A673 (cell line): ENCODE measurements around the gene TMOD3. TPM values are rescaled to one million over a fixed set of nuclear protein-coding genes. Genes with fewer than 3 reads are reported as not detected.

Source experiments
- BruUV-seq: library from RNA; stranded (reverse); fragments of 400-500 nt; replicated peaks from 2 replicates; lab custom pipeline; 2021; lab: Mats Ljungman, UMichigan
- CTCF ChIA-PET: fragments of 300-600 bp; sonication (Branson Sonifier 250); formaldehyde crosslinking; loops from one replicate; lab custom pipeline; 2022; ENCODE audit warnings: antibody characterized with exemption; lab: Charles Lee
- POLR2A ChIA-PET: fragments of 300-600 bp; sonication (Branson Sonifier 250); formaldehyde crosslinking; loops from one replicate; lab custom pipeline; 2022; ENCODE audit warnings: antibody characterized with exemption; ENCODE audit not compliant: low non-redundant PET; lab: Charles Lee
- DNase-seq: peaks from one replicate; pipeline ENCODE4 v3.0.0-alpha.2; 2015; ENCODE audit warnings: low spot score
- H3K27ac ChIP-seq: fragments of 200-600 bp; sonication (generic); 2 replicates; pipeline ENCODE4 v1.5.1; 2016; ENCODE audit warnings: mixed run types, low read depth, mild to moderate bottlenecking, mixed read lengths, antibody characterized with exemption, low read length; ENCODE audit not compliant: poor library complexity, severe bottlenecking
- H3K27me3 ChIP-seq: fragments of 200-600 bp; sonication (generic); replicated peaks from 2 replicates; pipeline ENCODE4 v1.6.1; 2017; ENCODE audit warnings: mixed run types, low read depth, mild to moderate bottlenecking, mixed read lengths, antibody characterized with exemption, low read length; ENCODE audit not compliant: insufficient read depth, poor library complexity
- H3K36me3 ChIP-seq: fragments of 200-600 bp; sonication (generic); 2 replicates; pipeline ENCODE4 v1.6.1; 2016; ENCODE audit warnings: mixed run types, mild to moderate bottlenecking, mixed read lengths, antibody characterized with exemption, low read length; ENCODE audit not compliant: insufficient read depth, poor library complexity, severe bottlenecking
- H3K4me1 ChIP-seq: fragments of 200-600 bp; sonication (generic); 2 replicates; pipeline ENCODE4 v1.6.1; 2017; ENCODE audit warnings: mixed run types, mild to moderate bottlenecking, mixed read lengths, antibody characterized with exemption, low read length; ENCODE audit not compliant: insufficient read depth, poor library complexity, severe bottlenecking
- H3K4me3 ChIP-seq: fragments of 200-600 bp; sonication (generic); 2 replicates; pipeline ENCODE4 v1.5.1; 2016; ENCODE audit warnings: low read depth, mixed run types, mild to moderate bottlenecking, mixed read lengths, low read length; ENCODE audit not compliant: poor library complexity, severe bottlenecking
- H3K9me3 ChIP-seq: fragments of 200-600 bp; sonication (generic); 2 replicates; pipeline ENCODE4 v1.6.1; 2016; ENCODE audit warnings: mixed run types, low read depth, mild to moderate bottlenecking, mixed read lengths, antibody characterized with exemption, low read length; ENCODE audit not compliant: poor library complexity, severe bottlenecking
- EZH2 ChIP-seq: fragments of 200-600 bp; sonication (generic); IDR thresholded peaks from 2 replicates; pipeline ENCODE4 v1.6.1; 2017; ENCODE audit warnings: borderline replicate concordance, low read depth, mild to moderate bottlenecking, mixed read lengths, antibody characterized with exemption, low read length; ENCODE audit not compliant: poor library complexity, severe bottlenecking
- intact Hi-C: fragments of 100-400 bp; cut with micrococcal nuclease; formaldehyde crosslinking; loops from one replicate; pipeline ENCODE4 v1.10.0; 2022; ENCODE audit not compliant: unreplicated experiment
- total RNA-seq: library from RNA; stranded (reverse); gene quantifications from 2 replicates; pipeline ENCODE4 v1.2.3, GENCODE V29; 2021
- TF ChIP-seq, protein P1 (sequence below): fragments of 300-800, 200-600 bp; sonication (generic); conservative IDR thresholded peaks from 2 replicates; pipeline ENCODE4 v1.5.1; 2017; ENCODE audit warnings: low read depth, mild to moderate bottlenecking, antibody characterized with exemption, low read length, moderate library complexity, mixed read lengths

The TMOD3 gene
- total RNA-seq, 1 experiment from 2014 or later = 66.6 TPM

DNA sequence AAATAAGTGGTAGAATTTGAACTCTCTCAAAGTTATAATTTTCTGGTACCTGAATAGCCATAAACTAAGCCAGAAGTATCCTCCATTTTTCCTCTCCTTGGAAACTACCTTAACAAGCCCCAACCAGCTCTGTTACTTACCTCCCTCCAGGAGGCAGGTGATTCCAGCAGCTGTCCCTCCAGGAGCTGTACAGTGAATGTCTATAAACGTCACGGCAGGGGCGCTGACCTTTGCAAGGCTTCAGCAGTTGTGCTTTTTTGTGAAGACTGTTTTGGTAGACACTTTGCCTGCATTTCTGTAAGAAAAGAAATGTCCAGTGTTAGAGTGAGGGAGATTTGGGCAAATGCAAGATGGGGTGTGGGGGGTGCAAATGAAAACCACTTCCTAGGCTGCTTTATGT lies 75.0 kb downstream of the TMOD3 start:
- no peak for DNase-seq
- H3K4me3 ChIP-seq = no peak overlapping the region
- BruUV-seq = no TSS peak
- POLR2A ChIA-PET = no interaction called here
- H3K36me3 ChIP-seq = peaks cover 61% of the 10 kb centered on the region
- no peaks in the 10 kb centered on the region for H3K4me1 ChIP-seq
- CTCF ChIA-PET = no interaction called here
- H3K9me3 ChIP-seq = no peaks in the 10 kb centered on the region
- H3K27ac ChIP-seq = no peak overlapping the region
- H3K27me3 ChIP-seq = no peaks in the 10 kb centered on the region
- intact Hi-C loops = loop anchor here (5.0 to 10.0 kb wide), 2 partner anchors 122 to 260 kb away; no protein-coding TSS in a partner anchor
- TF ChIP-seq, protein P1, sequence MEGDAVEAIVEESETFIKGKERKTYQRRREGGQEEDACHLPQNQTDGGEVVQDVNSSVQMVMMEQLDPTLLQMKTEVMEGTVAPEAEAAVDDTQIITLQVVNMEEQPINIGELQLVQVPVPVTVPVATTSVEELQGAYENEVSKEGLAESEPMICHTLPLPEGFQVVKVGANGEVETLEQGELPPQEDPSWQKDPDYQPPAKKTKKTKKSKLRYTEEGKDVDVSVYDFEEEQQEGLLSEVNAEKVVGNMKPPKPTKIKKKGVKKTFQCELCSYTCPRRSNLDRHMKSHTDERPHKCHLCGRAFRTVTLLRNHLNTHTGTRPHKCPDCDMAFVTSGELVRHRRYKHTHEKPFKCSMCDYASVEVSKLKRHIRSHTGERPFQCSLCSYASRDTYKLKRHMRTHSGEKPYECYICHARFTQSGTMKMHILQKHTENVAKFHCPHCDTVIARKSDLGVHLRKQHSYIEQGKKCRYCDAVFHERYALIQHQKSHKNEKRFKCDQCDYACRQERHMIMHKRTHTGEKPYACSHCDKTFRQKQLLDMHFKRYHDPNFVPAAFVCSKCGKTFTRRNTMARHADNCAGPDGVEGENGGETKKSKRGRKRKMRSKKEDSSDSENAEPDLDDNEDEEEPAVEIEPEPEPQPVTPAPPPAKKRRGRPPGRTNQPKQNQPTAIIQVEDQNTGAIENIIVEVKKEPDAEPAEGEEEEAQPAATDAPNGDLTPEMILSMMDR = no peak
- no peak for TF ChIP-seq EZH2

DNA sequence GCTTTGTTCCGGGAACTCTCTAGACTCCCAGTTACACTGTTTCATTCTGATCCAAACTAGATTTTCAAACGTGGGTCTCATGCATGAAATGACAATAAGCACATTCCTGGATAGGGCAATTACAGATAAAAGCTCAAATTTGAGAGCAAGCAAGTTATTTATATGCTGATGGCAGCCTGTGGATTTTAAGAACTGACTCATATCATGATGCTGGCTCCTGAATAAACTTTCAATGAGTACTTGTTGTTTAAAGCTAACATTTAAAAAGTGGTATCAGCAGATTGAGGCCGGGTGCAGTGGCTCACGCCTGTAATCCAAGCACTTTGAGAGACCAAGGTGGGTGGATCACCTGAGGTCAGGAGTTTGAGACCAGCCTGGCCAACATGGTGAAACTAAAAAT lies 75.5 kb downstream of the TMOD3 start:
- DNase-seq = no peak
- TF ChIP-seq EZH2 = no peak
- TF ChIP-seq, protein P1 = no peak
- intact Hi-C loops = loop anchor here (5.0 to 10.0 kb wide), 2 partner anchors 123 to 260 kb away; no protein-coding TSS in a partner anchor
- H3K36me3 ChIP-seq = peaks cover 58% of the 10 kb centered on the region
- H3K9me3 ChIP-seq = no peaks in the 10 kb centered on the region
- no peak overlapping the region for H3K4me3 ChIP-seq
- ChIA-PET POLR2A (no interaction called here), CTCF (no interaction called here)
- no peak overlapping the region for H3K27ac ChIP-seq
- no peaks in the 10 kb centered on the region for H3K4me1 ChIP-seq
- H3K27me3 ChIP-seq = no peaks in the 10 kb centered on the region
- BruUV-seq = no TSS peak

DNA sequence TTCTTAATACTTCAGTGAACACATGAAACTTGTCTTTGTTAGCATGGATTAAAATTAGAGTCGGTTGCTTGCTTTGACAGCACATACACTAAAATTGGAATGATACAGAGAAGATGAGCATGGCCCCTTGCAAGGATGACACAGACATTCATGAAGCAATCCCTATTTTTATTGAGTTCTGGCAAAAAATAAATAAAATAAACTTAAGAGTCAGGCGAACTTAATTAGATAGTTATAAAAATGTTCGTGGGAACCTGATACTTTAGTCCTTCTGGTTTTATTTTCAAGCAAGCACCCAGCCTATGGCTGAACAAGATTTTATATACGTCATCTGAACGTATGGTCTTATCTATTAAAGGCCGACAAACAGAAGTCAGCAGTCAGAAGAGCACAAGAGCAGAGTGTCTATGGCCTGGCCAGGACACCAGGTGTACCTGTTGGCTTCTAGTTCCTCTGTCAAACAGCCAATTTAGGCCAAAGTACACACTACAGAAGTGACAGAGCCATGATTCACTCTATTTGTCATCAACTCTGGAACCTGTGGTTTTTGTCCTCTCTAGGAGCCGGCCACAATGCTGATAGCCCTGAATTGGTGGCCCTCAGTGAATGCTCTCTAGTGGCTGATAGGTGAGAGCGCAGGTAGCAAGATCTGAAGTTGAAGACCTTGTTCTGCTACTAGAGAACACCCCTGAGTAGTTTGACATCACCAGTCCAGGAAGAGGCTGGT lies 77.8 kb downstream of the TMOD3 start:
- no TSS peak for BruUV-seq
- no peak overlapping the region for H3K27ac ChIP-seq
- no peak overlapping the region for H3K4me3 ChIP-seq
- H3K9me3 ChIP-seq = no peaks in the 10 kb centered on the region
- ChIA-PET CTCF (no interaction called here), POLR2A (no interaction called here)
- no peaks in the 10 kb centered on the region for H3K27me3 ChIP-seq
- no peaks in the 10 kb centered on the region for H3K4me1 ChIP-seq
- peaks cover 45% of the 10 kb centered on the region for H3K36me3 ChIP-seq
- DNase-seq = no peak
- TF ChIP-seq, protein P1 = no peak
- no peak for TF ChIP-seq EZH2
- intact Hi-C loops = loop anchor here (10.0 kb wide), 1 partner anchor 262 kb away; no protein-coding TSS in a partner anchor
